Neural progenitor cell (in vitro differentiated cells): Measurements from ENCODE around the gene FLVCR1.

Source experiments
- CTCF ChIP-seq: fragments of 200-600 bp; sonication (generic); IDR thresholded peaks from 2 replicates; pipeline ENCODE4 v1.5.1; 2017; ENCODE audit warnings: antibody characterized with exemption, mild to moderate bottlenecking
- EZH2 ChIP-seq: fragments of 200-600 bp; sonication (generic); IDR thresholded peaks from 2 replicates; pipeline ENCODE4 v1.6.1; 2017; ENCODE audit warnings: antibody characterized with exemption, mild to moderate bottlenecking, moderate library complexity

- no peak for TF ChIP-seq CTCF
- no peak for TF ChIP-seq EZH2
These were observed 79.0 kb downstream of the FLVCR1 start for GRCh38 chr1:212937034-212937433.
